SJSA1 (cell line): Measurements from ENCODE around the gene YY1. TPM values are rescaled to one million over a fixed set of nuclear protein-coding genes. Genes with fewer than 3 reads are reported as not detected.
A peak's percentile ranks its signal among the peaks of the same experiment; 100 is the strongest.
"Not testable (repeated sequence)": the region's sequence is repeated elsewhere in the genome, so short reads cannot be mapped to it uniquely, and the experiment has no call there.

Experiments used
- DNase-seq, 2 experiments: peaks; one replicate each; pipeline ENCODE4 v3.0.0-alpha.2; 2015 to 2020; ENCODE audit warnings: low spot score in 2 of 2, low read depth in 1 of 2
- H3K27ac ChIP-seq: fragments of 250-450 bp; sonication (Bioruptor Pico); 2 replicates; pipeline ENCODE4 v1.5.1; 2020; ENCODE audit warnings: mild to moderate bottlenecking, moderate library complexity
- H3K27me3 ChIP-seq: fragments of 250-450 bp; sonication (Bioruptor Pico); replicated peaks from 2 replicates; pipeline ENCODE4 v1.5.1; 2020; ENCODE audit warnings: mild to moderate bottlenecking, moderate library complexity
- H3K36me3 ChIP-seq: fragments of 250-450 bp; sonication (Bioruptor Pico); 2 replicates; pipeline ENCODE4 v1.5.1; 2020; ENCODE audit warnings: mild to moderate bottlenecking
- H3K4me1 ChIP-seq: fragments of 250-450 bp; sonication (Bioruptor Pico); replicated peaks from 2 replicates; pipeline ENCODE4 v1.6.1; 2021; ENCODE audit warnings: mild to moderate bottlenecking
- H3K4me3 ChIP-seq: fragments of 250-450 bp; sonication (Bioruptor Pico); 2 replicates; pipeline ENCODE4 v1.5.1; 2020; ENCODE audit warnings: mild to moderate bottlenecking
- H3K9me3 ChIP-seq: fragments of 250-450 bp; sonication (Bioruptor Pico); replicated peaks from 2 replicates; pipeline ENCODE4 v1.5.1; 2020; ENCODE audit warnings: mild to moderate bottlenecking
- total RNA-seq: library from RNA; depleted of rRNA; stranded (reverse); fragments of >200 nt; shearing (Covaris generic); gene quantifications from 2 replicates; pipeline ENCODE4 v1.2.3, GENCODE V29; 2014

YY1 gene
- total RNA-seq, 1 experiment from 2014 or later: 49.0 TPM

GRCh38 chr14:100307766-100308426 lies 69.0 kb downstream of the YY1 start:
- DNase-seq: no peak
- H3K4me3 ChIP-seq: peak overlapping the region; percentile 77

GRCh38 chr14:100308427-100308792 lies 69.5 kb downstream of the YY1 start:
- H3K4me3 ChIP-seq, H3K27ac ChIP-seq, DNase-seq, H3K27me3 ChIP-seq, H3K9me3 ChIP-seq: not testable (repeated sequence)
- H3K36me3 ChIP-seq: peaks cover 16% of the 10 kb centered on the region
- H3K4me1 ChIP-seq: peaks cover 32% of the 10 kb centered on the region

More at GRCh38 chr14:100307766-100308426, 69.0 kb downstream of the YY1 start:
- Histone ChIP-seq H3K36me3 (peaks cover 16% of the 10 kb centered on the region), H3K9me3 (no peaks in the 10 kb centered on the region), H3K4me1 (peaks cover 37% of the 10 kb centered on the region), H3K27ac (no peak overlapping the region), H3K27me3 (no peaks in the 10 kb centered on the region)

GRCh38 chr14:100309028-100309737 lies 70.2 kb downstream of the YY1 start:
- peaks cover 26% of the 10 kb centered on the region for H3K4me1 ChIP-seq
- H3K9me3 ChIP-seq: no peaks in the 10 kb centered on the region
- DNase-seq: no peak
- no peak overlapping the region for H3K4me3 ChIP-seq
- H3K27me3 ChIP-seq: no peaks in the 10 kb centered on the region
- no peak overlapping the region for H3K27ac ChIP-seq
- peaks cover 13% of the 10 kb centered on the region for H3K36me3 ChIP-seq

GRCh38 chr14:100312110-100312876 lies 73.3 kb downstream of the YY1 start:
- not testable (repeated sequence) for H3K9me3 ChIP-seq, H3K4me1 ChIP-seq, DNase-seq, H3K4me3 ChIP-seq, H3K36me3 ChIP-seq, H3K27ac ChIP-seq, H3K27me3 ChIP-seq

GRCh38 chr14:100312877-100313400 lies 74.0 kb downstream of the YY1 start:
- H3K27ac ChIP-seq: no peak overlapping the region
- no peaks in the 10 kb centered on the region for H3K27me3 ChIP-seq

GRCh38 chr14:100313464-100314230 lies 74.7 kb downstream of the YY1 start:
- Histone ChIP-seq H3K9me3 (no peaks in the 10 kb centered on the region), H3K27ac (no peak overlapping the region), H3K4me3 (no peak overlapping the region)

More at GRCh38 chr14:100312877-100313400, 74.0 kb downstream of the YY1 start:
- DNase-seq: no peak
- Histone ChIP-seq H3K36me3 (no peaks in the 10 kb centered on the region), H3K4me1 (peaks cover 4% of the 10 kb centered on the region; the same call in 1 of the 2 replicates), H3K4me3 (no peak overlapping the region), H3K9me3 (no peaks in the 10 kb centered on the region)

GRCh38 chr14:100314724-100315123 lies 75.8 kb downstream of the YY1 start:
- H3K27me3 ChIP-seq: no peaks in the 10 kb centered on the region
- no peak overlapping the region for H3K4me3 ChIP-seq
- DNase-seq: no peak
- H3K36me3 ChIP-seq: no peaks in the 10 kb centered on the region
- H3K9me3 ChIP-seq: no peaks in the 10 kb centered on the region
- no peak overlapping the region for H3K27ac ChIP-seq
- peaks cover 14% of the 10 kb centered on the region for H3K4me1 ChIP-seq

More at GRCh38 chr14:100313464-100314230, 74.7 kb downstream of the YY1 start:
- Histone ChIP-seq H3K36me3 (no peaks in the 10 kb centered on the region), H3K27me3 (no peaks in the 10 kb centered on the region), H3K4me1 (peaks cover 10% of the 10 kb centered on the region)
- no peak for DNase-seq

- H3K27ac ChIP-seq: no peak overlapping the region
- H3K9me3 ChIP-seq: no peaks in the 10 kb centered on the region
- no peak overlapping the region for H3K4me3 ChIP-seq
- no peaks in the 10 kb centered on the region for H3K27me3 ChIP-seq
- peaks cover 14% of the 10 kb centered on the region for H3K4me1 ChIP-seq
- no peaks in the 10 kb centered on the region for H3K36me3 ChIP-seq
- DNase-seq: no peak
Observed at GRCh38 chr14:100317389-100317788, 78.4 kb downstream of the YY1 start.

- no peaks in the 10 kb centered on the region for H3K9me3 ChIP-seq
- H3K27ac ChIP-seq: no peak overlapping the region
- no peaks in the 10 kb centered on the region for H3K27me3 ChIP-seq
- peaks cover 14% of the 10 kb centered on the region for H3K4me1 ChIP-seq
- H3K4me3 ChIP-seq: peak overlapping the region; percentile 4; the same call in 1 of the 2 replicates
- peak; percentile 50 to 65 for DNase-seq
- H3K36me3 ChIP-seq: no peaks in the 10 kb centered on the region
Observed at GRCh38 chr14:100317912-100318808, 79.2 kb downstream of the YY1 start.

- no peak for DNase-seq
- Histone ChIP-seq H3K9me3 (no peaks in the 10 kb centered on the region), H3K4me3 (no peak overlapping the region), H3K27ac (no peak overlapping the region), H3K36me3 (no peaks in the 10 kb centered on the region), H3K4me1 (peaks cover 14% of the 10 kb centered on the region), H3K27me3 (no peaks in the 10 kb centered on the region)
Observed at GRCh38 chr14:100320157-100320856, 81.4 kb downstream of the YY1 start.

- no peak for DNase-seq
- Histone ChIP-seq H3K36me3 (no peaks in the 10 kb centered on the region), H3K4me1 (peaks cover 14% of the 10 kb centered on the region), H3K4me3 (no peak overlapping the region), H3K27ac (no peak overlapping the region), H3K9me3 (no peaks in the 10 kb centered on the region), H3K27me3 (no peaks in the 10 kb centered on the region)
Observed at GRCh38 chr14:100321473-100322137, 82.7 kb downstream of the YY1 start.
